SK-N-SH (cell line): ENCODE data around the gene ART5.
A peak's percentile ranks its signal among the peaks of the same experiment; 100 is the strongest.

Experiments used
- EP300 ChIP-seq, 2 experiments: IDR thresholded peaks; 2 replicates each; pipeline versions ENCODE4 v1.4.0 to v1.6.1; 2012; ENCODE audit warnings: borderline replicate concordance in 1 of 2, low read depth in 1 of 2, low read length in 1 of 2
- EZH2phosphoT487 ChIP-seq: fragments of 200-600 bp; sonication (generic); IDR thresholded peaks from 2 replicates; pipeline ENCODE4 v1.6.1; 2017; ENCODE audit warnings: low read depth, mixed run types, mild to moderate bottlenecking, antibody characterized with exemption, moderate library complexity, borderline replicate concordance
- FOXM1 ChIP-seq: IDR thresholded peaks from 2 replicates; pipeline ENCODE4 v1.4.0; 2012; ENCODE audit warnings: low read depth, mild to moderate bottlenecking
- GABPA ChIP-seq: IDR thresholded peaks from 2 replicates; pipeline ENCODE4 v1.4.0; 2012; ENCODE audit warnings: low read depth, mild to moderate bottlenecking
- GATA2 ChIP-seq: sonication (generic); formaldehyde crosslinking; IDR thresholded peaks from 2 replicates; pipeline ENCODE4 v1.5.0; 2020; ENCODE audit warnings: mild to moderate bottlenecking, missing genetic modification reagents
- MXI1 ChIP-seq: IDR thresholded peaks from 2 replicates; pipeline ENCODE4 v1.6.1; 2012; ENCODE audit warnings: mild to moderate bottlenecking, low read depth, low read length, improper control_type of control experiment
- NFIC ChIP-seq: IDR thresholded peaks from 2 replicates; pipeline ENCODE4 v1.4.0; 2012; ENCODE audit warnings: borderline replicate concordance
- POLR2AphosphoS5 ChIP-seq: IDR thresholded peaks from 2 replicates; pipeline ENCODE4 v1.6.1; 2012; ENCODE audit warnings: low read depth, low read length
- RCOR1 ChIP-seq: fragments of 150-350 bp; IDR thresholded peaks from 2 replicates; pipeline ENCODE4 v1.6.1; 2017; ENCODE audit warnings: antibody characterized with exemption, low read length
- YY1 ChIP-seq: IDR thresholded peaks from 2 replicates; pipeline ENCODE4 v1.4.0; 2012; ENCODE audit warnings: low read depth, mild to moderate bottlenecking
- TF ChIP-seq, protein P1 (sequence below): fragments of 200-600 bp; sonication (generic); IDR thresholded peaks from 2 replicates; pipeline ENCODE4 v1.6.1; 2017; ENCODE audit warnings: antibody characterized with exemption, mild to moderate bottlenecking, moderate library complexity
- TF ChIP-seq, protein P2 (sequence below): IDR thresholded peaks from 2 replicates; pipeline ENCODE4 v1.4.0; 2012; ENCODE audit warnings: low read depth
- TF ChIP-seq, protein P3 (sequence below): IDR thresholded peaks from 2 replicates; pipeline ENCODE4 v1.6.1; 2012; ENCODE audit warnings: mild to moderate bottlenecking, low read depth, low read length, moderate library complexity

DNA sequence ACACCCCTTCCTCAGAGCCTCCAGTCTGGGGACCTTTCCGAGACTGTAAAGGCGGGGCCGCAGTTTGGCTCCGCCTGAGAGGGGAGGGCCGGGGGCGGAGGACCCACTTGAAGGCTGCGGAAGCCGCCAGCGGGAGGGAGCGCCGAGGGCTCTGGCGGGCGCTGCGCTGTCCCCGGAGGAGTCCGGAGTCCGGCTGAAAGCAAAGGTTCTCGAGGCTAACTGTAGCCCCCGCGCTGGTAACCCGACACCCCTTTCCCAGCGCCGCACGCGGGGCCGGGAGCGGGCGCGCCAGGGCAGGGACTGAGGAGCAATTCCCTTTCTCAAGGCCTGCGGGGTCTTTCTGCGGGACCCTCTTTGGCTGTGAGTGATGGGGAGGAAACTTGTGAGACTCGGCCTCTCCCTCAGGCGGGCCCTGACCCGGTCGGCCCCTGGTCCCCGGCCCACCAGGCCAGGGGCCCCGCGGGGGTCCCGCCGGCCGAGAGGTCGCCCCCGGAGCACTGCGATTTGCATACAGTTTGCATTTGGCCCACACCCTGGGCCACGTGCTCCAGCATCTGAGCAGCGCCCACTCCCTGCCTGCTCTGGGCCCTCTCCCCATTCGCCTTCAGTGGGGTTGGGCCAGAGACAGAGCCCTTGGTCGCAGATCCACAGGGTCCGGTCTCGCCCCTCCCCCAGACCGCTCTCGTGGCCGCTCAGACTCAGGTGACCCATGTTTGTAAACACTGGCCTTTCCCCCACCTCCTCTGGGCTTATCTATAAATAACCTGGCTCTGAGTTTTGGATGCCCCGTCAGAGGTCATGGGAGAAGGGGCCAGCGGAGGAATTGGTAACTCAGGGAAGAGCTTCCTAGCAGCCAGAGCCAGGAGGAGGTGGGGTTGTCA lies 519 bp upstream of the ART5 start:
- TF ChIP-seq, protein P1, sequence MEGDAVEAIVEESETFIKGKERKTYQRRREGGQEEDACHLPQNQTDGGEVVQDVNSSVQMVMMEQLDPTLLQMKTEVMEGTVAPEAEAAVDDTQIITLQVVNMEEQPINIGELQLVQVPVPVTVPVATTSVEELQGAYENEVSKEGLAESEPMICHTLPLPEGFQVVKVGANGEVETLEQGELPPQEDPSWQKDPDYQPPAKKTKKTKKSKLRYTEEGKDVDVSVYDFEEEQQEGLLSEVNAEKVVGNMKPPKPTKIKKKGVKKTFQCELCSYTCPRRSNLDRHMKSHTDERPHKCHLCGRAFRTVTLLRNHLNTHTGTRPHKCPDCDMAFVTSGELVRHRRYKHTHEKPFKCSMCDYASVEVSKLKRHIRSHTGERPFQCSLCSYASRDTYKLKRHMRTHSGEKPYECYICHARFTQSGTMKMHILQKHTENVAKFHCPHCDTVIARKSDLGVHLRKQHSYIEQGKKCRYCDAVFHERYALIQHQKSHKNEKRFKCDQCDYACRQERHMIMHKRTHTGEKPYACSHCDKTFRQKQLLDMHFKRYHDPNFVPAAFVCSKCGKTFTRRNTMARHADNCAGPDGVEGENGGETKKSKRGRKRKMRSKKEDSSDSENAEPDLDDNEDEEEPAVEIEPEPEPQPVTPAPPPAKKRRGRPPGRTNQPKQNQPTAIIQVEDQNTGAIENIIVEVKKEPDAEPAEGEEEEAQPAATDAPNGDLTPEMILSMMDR = no peak
- TF ChIP-seq MXI1 = no peak
- no peak for TF ChIP-seq POLR2AphosphoS5
- no peak for TF ChIP-seq GATA2 (CRISPR knock-in tag)
- no peak for TF ChIP-seq RCOR1
- TF ChIP-seq YY1 = no peak
- no peak for TF ChIP-seq EP300 (IDR thresholded peaks at IDR 0.05; ENCODE audit: borderline replicate concordance in 1 of 2, low read depth in 1 of 2, low read length in 1 of 2)
- no peak for TF ChIP-seq EZH2phosphoT487
- no peak for TF ChIP-seq FOXM1
- TF ChIP-seq, protein P2, sequence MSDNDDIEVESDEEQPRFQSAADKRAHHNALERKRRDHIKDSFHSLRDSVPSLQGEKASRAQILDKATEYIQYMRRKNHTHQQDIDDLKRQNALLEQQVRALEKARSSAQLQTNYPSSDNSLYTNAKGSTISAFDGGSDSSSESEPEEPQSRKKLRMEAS = peak; percentile 60; the same call in 1 of the 2 replicates
- TF ChIP-seq, protein P3, sequence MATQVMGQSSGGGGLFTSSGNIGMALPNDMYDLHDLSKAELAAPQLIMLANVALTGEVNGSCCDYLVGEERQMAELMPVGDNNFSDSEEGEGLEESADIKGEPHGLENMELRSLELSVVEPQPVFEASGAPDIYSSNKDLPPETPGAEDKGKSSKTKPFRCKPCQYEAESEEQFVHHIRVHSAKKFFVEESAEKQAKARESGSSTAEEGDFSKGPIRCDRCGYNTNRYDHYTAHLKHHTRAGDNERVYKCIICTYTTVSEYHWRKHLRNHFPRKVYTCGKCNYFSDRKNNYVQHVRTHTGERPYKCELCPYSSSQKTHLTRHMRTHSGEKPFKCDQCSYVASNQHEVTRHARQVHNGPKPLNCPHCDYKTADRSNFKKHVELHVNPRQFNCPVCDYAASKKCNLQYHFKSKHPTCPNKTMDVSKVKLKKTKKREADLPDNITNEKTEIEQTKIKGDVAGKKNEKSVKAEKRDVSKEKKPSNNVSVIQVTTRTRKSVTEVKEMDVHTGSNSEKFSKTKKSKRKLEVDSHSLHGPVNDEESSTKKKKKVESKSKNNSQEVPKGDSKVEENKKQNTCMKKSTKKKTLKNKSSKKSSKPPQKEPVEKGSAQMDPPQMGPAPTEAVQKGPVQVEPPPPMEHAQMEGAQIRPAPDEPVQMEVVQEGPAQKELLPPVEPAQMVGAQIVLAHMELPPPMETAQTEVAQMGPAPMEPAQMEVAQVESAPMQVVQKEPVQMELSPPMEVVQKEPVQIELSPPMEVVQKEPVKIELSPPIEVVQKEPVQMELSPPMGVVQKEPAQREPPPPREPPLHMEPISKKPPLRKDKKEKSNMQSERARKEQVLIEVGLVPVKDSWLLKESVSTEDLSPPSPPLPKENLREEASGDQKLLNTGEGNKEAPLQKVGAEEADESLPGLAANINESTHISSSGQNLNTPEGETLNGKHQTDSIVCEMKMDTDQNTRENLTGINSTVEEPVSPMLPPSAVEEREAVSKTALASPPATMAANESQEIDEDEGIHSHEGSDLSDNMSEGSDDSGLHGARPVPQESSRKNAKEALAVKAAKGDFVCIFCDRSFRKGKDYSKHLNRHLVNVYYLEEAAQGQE = no peak
- TF ChIP-seq NFIC = no peak
- no peak for TF ChIP-seq GABPA
